K562 (cell line): Measurements from ENCODE around the gene TUBG2. TPM values are rescaled to one million over a fixed set of nuclear protein-coding genes. Genes with fewer than 3 reads are reported as not detected.

Source experiments
- BCL6 ChIP-seq: fragments of 250-450 bp; sonication (Bioruptor Pico); IDR thresholded peaks from 2 replicates; pipeline ENCODE4 v1.4.0; 2020
- BCOR ChIP-seq: fragments of 450-650 bp; IDR thresholded peaks from 2 replicates; pipeline ENCODE4 v1.6.1; 2016
- C11orf30 ChIP-seq: fragments of 450-650 bp; IDR thresholded peaks from 2 replicates; pipeline ENCODE4 v1.6.1; 2016; ENCODE audit warnings: low read depth, mild to moderate bottlenecking
- CGGBP1 ChIP-seq: fragments of 250-450 bp; sonication (Bioruptor Pico); IDR thresholded peaks from 2 replicates; pipeline ENCODE4 v1.9.0; 2021; ENCODE audit warnings: mild to moderate bottlenecking
- CHD2 ChIP-seq: IDR thresholded peaks from 2 replicates; pipeline ENCODE4 v1.6.1; 2011; ENCODE audit warnings: low read depth, low read length
- HINFP ChIP-seq: fragments of 450-650 bp; conservative IDR thresholded peaks from 2 replicates; pipeline ENCODE4 v1.6.1; 2016; ENCODE audit warnings: missing genetic modification characterization, low read depth, mild to moderate bottlenecking, control low read depth, missing compliant biosample characterization
- HNRNPL ChIP-seq: fragments of 200-400 bp; formaldehyde crosslinking; IDR thresholded peaks from 2 replicates; pipeline ENCODE4 v1.6.1; 2017; ENCODE audit warnings: low read depth, mild to moderate bottlenecking, low read length
- KAT2B ChIP-seq: IDR thresholded peaks from one replicate; pipeline ENCODE4 v1.6.1; 2012; ENCODE audit warnings: low read depth, mild to moderate bottlenecking, control low read depth, inconsistent platforms, low read length, moderate library complexity
- KLF13 ChIP-seq: fragments of 450-650 bp; IDR thresholded peaks from 2 replicates; pipeline ENCODE4 v1.6.1; 2016; ENCODE audit warnings: missing genetic modification characterization, low read depth, mild to moderate bottlenecking, missing compliant biosample characterization, moderate library complexity, borderline replicate concordance
- NFRKB ChIP-seq: fragments of 450-650 bp; IDR thresholded peaks from 2 replicates; pipeline ENCODE4 v1.6.1; 2016; ENCODE audit warnings: low read depth
- RFX7 ChIP-seq: fragments of 250-450 bp; sonication (Bioruptor Pico); IDR thresholded peaks from 2 replicates; pipeline ENCODE4 v1.5.1; 2021; ENCODE audit warnings: mild to moderate bottlenecking
- SIN3A ChIP-seq, 2 experiments: fragments of 150-350 bp in 1 of 2; IDR thresholded peaks; 2 replicates each; pipeline ENCODE4 v1.6.1; 2011 to 2016; ENCODE audit warnings: borderline replicate concordance in 2 of 2, low read depth in 2 of 2, low read length in 2 of 2, mild to moderate bottlenecking in 2 of 2, moderate library complexity in 2 of 2; ENCODE audit not compliant: control insufficient read depth in 1 of 2
- SMAD2 ChIP-seq: fragments of 150-350 bp; IDR thresholded peaks from 2 replicates; pipeline ENCODE4 v1.6.1; 2014; ENCODE audit warnings: low read depth, mild to moderate bottlenecking, low read length
- TAF1 ChIP-seq: IDR thresholded peaks from 2 replicates; pipeline ENCODE4 v1.6.1; 2011; ENCODE audit warnings: mild to moderate bottlenecking, low read length, moderate library complexity; ENCODE audit not compliant: insufficient read depth, control insufficient read depth, severe bottlenecking; ENCODE audit errors: extremely low read depth
- TRIM24 ChIP-seq, 2 experiments: fragments of 450-650 bp; IDR thresholded peaks; 2 replicates each; pipeline ENCODE4 v1.6.1; 2016
- WHSC1 ChIP-seq: IDR thresholded peaks from one replicate; pipeline ENCODE4 v1.6.1; 2012; ENCODE audit warnings: low read length, control low read depth, inconsistent platforms
- ZEB2 ChIP-seq: fragments of 450-650 bp; IDR thresholded peaks from 2 replicates; pipeline ENCODE4 v1.6.1; 2016
- polyA plus RNA-seq, 8 experiments: library from polyadenylated mRNA; depleted of rRNA in 4 of 8; stranded (reverse) in 5 of 8; unstranded in 3 of 8; fragments of >200 nt; fragmentation: Nextera tagmentation in 2 of 8; fragmentation: Illumina TruSeq in 1 of 8; extraction: Ambion mirVana in 2 of 8; extraction: Trizol in 1 of 8; gene quantifications; 2 replicates each; pipeline versions ENCODE4 v1.2.1 to v1.2.3, GENCODE V29; 2011 to 2014; ENCODE audit warnings: inconsistent platforms in 1 of 8, missing spikeins in 1 of 8
- total RNA-seq, 7 experiments: library from RNA; depleted of rRNA in 6 of 7; stranded (reverse); fragments of >200 nt in 6 of 7; fragmentation: Illumina TruSeq in 2 of 7; extraction: Trizol in 2 of 7; gene quantifications; 2 replicates each; pipeline versions ENCODE4 v1.2.1 to v1.2.3, GENCODE V29; 2011 to 2021; ENCODE audit warnings: low replicate concordance in 1 of 7
- TF ChIP-seq, protein P1 (sequence below): fragments of 450-650 bp; IDR thresholded peaks from 2 replicates; pipeline ENCODE4 v1.6.1; 2017; ENCODE audit warnings: antibody characterized with exemption, mild to moderate bottlenecking
- TF ChIP-seq, protein P2 (sequence below): sonication (generic); formaldehyde crosslinking; IDR thresholded peaks from 2 replicates; pipeline ENCODE4 v1.8.0; 2022; ENCODE audit warnings: mild to moderate bottlenecking, missing genetic modification reagents, borderline replicate concordance
- TF ChIP-seq, protein P3 (sequence below): fragments of 250-450 bp; sonication (Bioruptor Pico); IDR thresholded peaks from 2 replicates; pipeline ENCODE4 v1.5.0; 2021

Gene TUBG2
- total and polyA plus RNA-seq, 9 of the 15 experiments (the other 6 are each of a cell fraction or from before 2014, with no cell fraction given), result 0.09 to 0.80 (median 0.24) TPM; not detected in 2

- TF ChIP-seq HINFP (tag) (no peak), TAF1 (peak; percentile 9), BCL6 (no peak), BCOR (no peak), HNRNPL (no peak), WHSC1 (no peak), SIN3A (IDR thresholded peaks at IDR 0.05; ENCODE audit: borderline replicate concordance in 2 of 2, control insufficient read depth in 1 of 2, low read depth in 2 of 2, low read length in 2 of 2) (no peak), SMAD2 (no peak), TRIM24 (IDR thresholded peaks at IDR 0.05) (0 out of 4 replicates have a peak, but pooled peaks of 1 of the 2 experiments have one; percentile 25), ZEB2 (no peak), KLF13 (no peak), RFX7 (no peak), CHD2 (no peak), C11orf30 (no peak), NFRKB (no peak), KAT2B (no peak), CGGBP1 (CRISPR knock-in tag) (no peak)
- TF ChIP-seq, protein P1, sequence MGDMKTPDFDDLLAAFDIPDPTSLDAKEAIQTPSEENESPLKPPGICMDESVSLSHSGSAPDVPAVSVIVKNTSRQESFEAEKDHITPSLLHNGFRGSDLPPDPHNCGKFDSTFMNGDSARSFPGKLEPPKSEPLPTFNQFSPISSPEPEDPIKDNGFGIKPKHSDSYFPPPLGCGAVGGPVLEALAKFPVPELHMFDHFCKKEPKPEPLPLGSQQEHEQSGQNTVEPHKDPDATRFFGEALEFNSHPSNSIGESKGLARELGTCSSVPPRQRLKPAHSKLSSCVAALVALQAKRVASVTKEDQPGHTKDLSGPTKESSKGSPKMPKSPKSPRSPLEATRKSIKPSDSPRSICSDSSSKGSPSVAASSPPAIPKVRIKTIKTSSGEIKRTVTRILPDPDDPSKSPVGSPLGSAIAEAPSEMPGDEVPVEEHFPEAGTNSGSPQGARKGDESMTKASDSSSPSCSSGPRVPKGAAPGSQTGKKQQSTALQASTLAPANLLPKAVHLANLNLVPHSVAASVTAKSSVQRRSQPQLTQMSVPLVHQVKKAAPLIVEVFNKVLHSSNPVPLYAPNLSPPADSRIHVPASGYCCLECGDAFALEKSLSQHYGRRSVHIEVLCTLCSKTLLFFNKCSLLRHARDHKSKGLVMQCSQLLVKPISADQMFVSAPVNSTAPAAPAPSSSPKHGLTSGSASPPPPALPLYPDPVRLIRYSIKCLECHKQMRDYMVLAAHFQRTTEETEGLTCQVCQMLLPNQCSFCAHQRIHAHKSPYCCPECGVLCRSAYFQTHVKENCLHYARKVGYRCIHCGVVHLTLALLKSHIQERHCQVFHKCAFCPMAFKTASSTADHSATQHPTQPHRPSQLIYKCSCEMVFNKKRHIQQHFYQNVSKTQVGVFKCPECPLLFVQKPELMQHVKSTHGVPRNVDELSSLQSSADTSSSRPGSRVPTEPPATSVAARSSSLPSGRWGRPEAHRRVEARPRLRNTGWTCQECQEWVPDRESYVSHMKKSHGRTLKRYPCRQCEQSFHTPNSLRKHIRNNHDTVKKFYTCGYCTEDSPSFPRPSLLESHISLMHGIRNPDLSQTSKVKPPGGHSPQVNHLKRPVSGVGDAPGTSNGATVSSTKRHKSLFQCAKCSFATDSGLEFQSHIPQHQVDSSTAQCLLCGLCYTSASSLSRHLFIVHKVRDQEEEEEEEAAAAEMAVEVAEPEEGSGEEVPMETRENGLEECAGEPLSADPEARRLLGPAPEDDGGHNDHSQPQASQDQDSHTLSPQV, result 0 out of 2 replicates have a peak, but pooled peaks have one; percentile 18
- TF ChIP-seq, protein P2, sequence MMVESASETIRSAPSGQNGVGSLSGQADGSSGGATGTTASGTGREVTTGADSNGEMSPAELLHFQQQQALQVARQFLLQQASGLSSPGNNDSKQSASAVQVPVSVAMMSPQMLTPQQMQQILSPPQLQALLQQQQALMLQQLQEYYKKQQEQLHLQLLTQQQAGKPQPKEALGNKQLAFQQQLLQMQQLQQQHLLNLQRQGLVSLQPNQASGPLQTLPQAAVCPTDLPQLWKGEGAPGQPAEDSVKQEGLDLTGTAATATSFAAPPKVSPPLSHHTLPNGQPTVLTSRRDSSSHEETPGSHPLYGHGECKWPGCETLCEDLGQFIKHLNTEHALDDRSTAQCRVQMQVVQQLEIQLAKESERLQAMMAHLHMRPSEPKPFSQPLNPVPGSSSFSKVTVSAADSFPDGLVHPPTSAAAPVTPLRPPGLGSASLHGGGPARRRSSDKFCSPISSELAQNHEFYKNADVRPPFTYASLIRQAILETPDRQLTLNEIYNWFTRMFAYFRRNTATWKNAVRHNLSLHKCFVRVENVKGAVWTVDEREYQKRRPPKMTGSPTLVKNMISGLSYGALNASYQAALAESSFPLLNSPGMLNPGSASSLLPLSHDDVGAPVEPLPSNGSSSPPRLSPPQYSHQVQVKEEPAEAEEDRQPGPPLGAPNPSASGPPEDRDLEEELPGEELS (CRISPR knock-in tag), result no peak
- TF ChIP-seq, protein P3, sequence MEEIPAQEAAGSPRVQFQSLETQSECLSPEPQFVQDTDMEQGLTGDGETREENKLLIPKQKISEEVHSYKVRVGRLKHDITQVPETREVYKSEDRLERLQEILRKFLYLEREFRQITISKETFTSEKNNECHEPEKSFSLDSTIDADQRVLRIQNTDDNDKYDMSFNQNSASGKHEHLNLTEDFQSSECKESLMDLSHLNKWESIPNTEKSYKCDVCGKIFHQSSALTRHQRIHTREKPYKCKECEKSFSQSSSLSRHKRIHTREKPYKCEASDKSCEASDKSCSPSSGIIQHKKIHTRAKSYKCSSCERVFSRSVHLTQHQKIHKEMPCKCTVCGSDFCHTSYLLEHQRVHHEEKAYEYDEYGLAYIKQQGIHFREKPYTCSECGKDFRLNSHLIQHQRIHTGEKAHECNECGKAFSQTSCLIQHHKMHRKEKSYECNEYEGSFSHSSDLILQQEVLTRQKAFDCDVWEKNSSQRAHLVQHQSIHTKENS (CRISPR knock-in tag), result no peak
Observed at GRCh38 chr17:42617956-42618431, 41.1 kb upstream of the TUBG2 start (continued).
